NCI-H2107 treated with DMSO at 0.1 percent for 48 hours (cell line): ENCODE measurements around the gene OLR1.

Experiments used
- DNase-seq: peaks from one replicate; lab custom pipeline; 2025; ENCODE audit not compliant: unreplicated experiment; lab: John Stamatoyannopoulos, UW

The OLR1 gene

GRCh38 chr12:10154145-10154496 is 17.8 kb downstream of the OLR1 start:
- no peak for DNase-seq

- peak; percentile 27 for DNase-seq
These were observed 18.4 kb downstream of the OLR1 start for GRCh38 chr12:10153271-10154144.

DNA sequence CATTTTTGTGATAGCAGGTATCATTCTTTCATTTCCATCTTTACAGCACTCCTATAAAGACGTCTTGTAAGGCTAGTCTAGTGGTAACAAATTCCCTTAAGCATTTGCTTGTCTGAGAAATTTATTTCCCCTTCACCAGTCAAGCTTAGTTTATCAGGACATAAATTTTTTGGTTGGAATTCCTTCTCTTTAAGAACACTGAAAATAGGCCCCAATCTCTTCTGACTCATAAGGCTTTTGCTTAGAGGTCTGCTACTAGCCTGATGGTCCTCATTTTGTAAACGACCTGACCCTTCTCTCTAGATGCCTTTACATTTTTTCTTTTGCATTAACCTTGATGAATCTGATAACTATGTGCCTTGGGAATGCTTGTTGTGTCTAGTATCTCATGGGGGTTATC is 20.3 kb downstream of the OLR1 start:
- no peak for DNase-seq

- no peak for DNase-seq
These were observed 24.1 kb downstream of the OLR1 start for GRCh38 chr12:10147714-10148403.

DNA sequence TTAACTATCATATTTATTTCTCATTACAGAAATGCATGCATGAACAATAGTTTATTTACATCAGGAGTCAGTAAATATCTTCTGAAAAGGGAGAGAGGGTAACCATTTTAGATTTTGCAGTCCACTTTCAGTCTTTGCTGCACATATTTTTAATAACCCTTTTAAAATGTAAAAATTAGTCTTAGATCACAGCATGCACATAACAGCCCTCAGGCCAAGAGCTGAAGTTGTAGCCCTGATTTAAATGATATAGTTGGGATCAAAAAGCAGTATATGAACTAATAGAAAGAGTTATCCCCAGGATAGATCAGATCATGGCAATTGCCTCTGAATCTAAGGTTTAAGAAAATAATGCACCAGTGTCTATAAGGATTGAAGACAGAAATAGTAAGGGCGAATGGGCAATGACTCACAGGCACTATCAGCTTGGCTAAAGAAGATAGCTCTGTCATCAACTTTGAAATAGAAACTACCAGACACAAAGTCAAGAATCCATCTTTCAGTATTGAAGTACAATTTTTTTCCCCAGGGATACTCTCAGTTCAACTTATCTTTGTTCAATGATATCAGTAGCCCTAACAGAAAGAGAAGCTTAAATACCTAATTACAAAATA is 28.8 kb downstream of the OLR1 start:
- no peak for DNase-seq

DNA sequence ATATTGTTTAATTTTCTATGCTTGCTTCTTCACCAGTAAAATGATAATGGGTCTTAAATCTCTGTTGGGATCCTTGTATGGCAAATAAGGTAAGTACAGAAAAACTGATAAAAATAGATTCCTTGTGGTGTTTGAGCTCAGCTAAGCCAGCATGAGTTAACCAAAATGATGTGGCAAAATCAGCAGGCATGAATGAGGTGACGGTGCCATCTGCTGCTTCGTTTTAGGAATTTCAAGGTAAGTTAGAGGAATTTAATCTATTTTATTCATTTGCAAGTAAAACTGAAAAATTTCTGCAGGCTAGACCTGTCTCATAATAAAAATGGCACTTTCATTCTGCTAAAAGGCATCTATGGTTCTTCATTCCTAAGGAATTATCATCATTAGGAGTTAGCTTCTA is 31.9 kb downstream of the OLR1 start:
- DNase-seq: peak; percentile 39

GRCh38 chr12:10136637-10137205 is 35.2 kb downstream of the OLR1 start:
- DNase-seq: peak; percentile 46

DNA sequence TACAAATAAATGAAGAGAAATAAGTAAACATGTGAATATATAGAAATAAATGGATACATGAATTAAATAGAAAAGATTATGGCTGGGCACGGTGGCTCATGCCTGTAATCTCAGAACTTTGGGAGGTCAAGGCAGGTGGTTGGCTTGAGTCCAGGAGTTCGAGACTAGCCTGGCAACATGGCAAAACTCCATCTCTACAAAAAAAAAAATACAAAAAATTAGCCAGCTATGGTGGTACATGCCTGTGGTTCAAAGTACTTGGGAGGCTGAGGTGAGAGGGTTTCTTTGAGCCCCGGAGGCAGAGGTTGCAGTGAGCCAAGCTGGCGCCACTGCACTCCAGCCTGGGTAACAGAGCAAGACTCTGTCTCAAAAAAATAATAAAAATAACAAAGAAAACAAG is 36.8 kb downstream of the OLR1 start:
- no peak for DNase-seq

- DNase-seq: no peak
These were observed 39.0 kb downstream of the OLR1 start for GRCh38 chr12:10132850-10133370.

GRCh38 chr12:10131111-10131690 is 40.7 kb downstream of the OLR1 start:
- DNase-seq: no peak

- no peak for DNase-seq
These were observed 41.9 kb downstream of the OLR1 start, which contains the start of gene CLEC7A for GRCh38 chr12:10130042-10130441. Gene CLEC7A, minus strand, starts transcription at chr12:10130199. Its CDS starts 117 bp downstream, at chr12:10130082.

- DNase-seq: no peak
These were observed 43.2 kb downstream of the OLR1 start for GRCh38 chr12:10128687-10129086.

- DNase-seq: no peak
These were observed 45.5 kb downstream of the OLR1 start for GRCh38 chr12:10126413-10126812.

GRCh38 chr12:10122689-10123088 is 49.2 kb downstream of the OLR1 start:
- DNase-seq: no peak

DNA sequence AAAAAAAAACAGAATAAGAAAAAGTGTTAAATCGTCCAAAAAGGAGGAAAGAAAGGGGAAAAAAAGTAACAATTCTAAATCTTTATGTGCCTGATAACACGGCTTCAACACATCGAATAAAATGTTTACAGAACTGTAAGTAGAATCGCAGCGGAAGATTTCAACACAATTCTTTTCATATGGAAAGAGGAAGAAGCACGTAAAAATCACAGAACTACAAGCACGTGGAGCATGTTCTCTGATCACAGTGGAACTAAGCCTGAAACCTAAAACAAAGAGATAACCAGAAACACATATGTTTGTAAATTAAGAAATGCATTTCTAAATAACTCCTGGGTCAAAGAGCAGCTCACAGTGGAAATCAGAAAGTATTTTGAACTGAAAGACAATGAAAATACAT is 50.7 kb downstream of the OLR1 start:
- no peak for DNase-seq

- no peak for DNase-seq
These were observed 52.9 kb downstream of the OLR1 start for GRCh38 chr12:10119066-10119465.

DNA sequence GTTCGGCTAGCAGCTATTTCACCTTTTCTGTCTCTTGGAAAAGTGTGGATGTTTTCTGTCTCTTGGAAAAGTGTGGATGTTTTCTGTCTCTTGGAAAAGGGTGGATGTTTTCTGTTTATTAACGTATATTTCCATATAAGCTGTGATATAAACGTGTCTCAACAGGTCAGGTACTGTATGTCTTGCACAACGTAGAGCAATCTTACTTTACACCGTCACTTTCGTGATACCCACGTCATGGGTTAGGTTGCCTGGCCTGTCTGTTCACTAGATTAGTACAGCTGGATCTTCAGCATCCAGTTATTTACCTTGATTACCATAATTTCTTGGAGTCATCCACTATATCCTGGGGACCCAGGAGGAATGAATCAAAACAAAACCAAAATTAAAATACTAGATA is 56.0 kb downstream of the OLR1 start:
- no peak for DNase-seq

DNA sequence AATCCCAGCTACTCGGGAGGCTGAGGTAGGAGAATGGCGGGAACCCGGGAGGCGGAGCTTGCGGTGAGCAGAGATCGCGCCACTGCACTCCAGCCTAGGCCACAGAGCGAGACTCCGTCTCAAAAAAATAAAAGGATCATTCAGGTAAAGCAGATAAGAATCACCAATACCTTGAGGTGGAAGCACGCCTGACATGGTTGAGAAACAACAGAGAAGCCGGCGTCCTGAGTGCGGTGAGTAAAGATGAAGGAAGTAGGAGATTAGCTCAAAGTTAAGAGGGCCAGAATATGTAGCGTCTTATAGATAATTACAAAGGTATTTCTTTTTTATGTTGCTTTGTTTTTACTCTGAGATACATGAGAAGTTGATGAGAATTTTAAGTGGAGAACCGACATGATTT is 56.6 kb downstream of the OLR1 start:
- DNase-seq: no peak

GRCh38 chr12:10113920-10114319 is 58.0 kb downstream of the OLR1 start:
- no peak for DNase-seq

- DNase-seq: no peak
These were observed 58.9 kb downstream of the OLR1 start for GRCh38 chr12:10113075-10113474.

- no peak for DNase-seq
These were observed 60.5 kb downstream of the OLR1 start for GRCh38 chr12:10111451-10111850.
